WTC11 (cell line): Measurements from ENCODE around the gene MAOA. TPM values are rescaled to one million over a fixed set of nuclear protein-coding genes. Genes with fewer than 3 reads are reported as not detected.

Source experiments
- ATAC-seq: fragments of 200-7000 bp; cut with Tn5 transposase; 2 replicates; pipeline ENCODE4 v1.10.0; 2021; ENCODE audit warnings: mild to moderate bottlenecking, moderate library complexity
- CTCF ChIA-PET: fragments of 300-600 bp; sonication (Branson Sonifier 250); formaldehyde crosslinking; loops from one replicate; lab custom pipeline; 2021; ENCODE audit warnings: antibody characterized with exemption; lab: Charles Lee
- POLR2A ChIA-PET: fragments of 350-600 bp; sonication (Branson Sonifier 250); formaldehyde crosslinking; loops from one replicate; lab custom pipeline; 2021; ENCODE audit warnings: antibody characterized with exemption; lab: Charles Lee
- DNase-seq: peaks from one replicate; pipeline ENCODE4 v3.0.0; 2021; ENCODE audit warnings: low spot score
- H3K27ac Mint-ChIP-seq: 2 replicates; pipeline ENCODE4 v1.8.0; 2021; ENCODE audit warnings: mixed read lengths
- H3K27me3 Mint-ChIP-seq: 2 replicates; pipeline ENCODE4 v1.8.0; 2021; ENCODE audit warnings: low read depth, mild to moderate bottlenecking, moderate library complexity, mixed read lengths
- H3K36me3 Mint-ChIP-seq: 2 replicates; pipeline ENCODE4 v1.8.0; 2021; ENCODE audit warnings: mixed read lengths
- H3K4me1 Mint-ChIP-seq: 2 replicates; pipeline ENCODE4 v1.8.0; 2022; ENCODE audit warnings: mixed read lengths
- H3K4me3 Mint-ChIP-seq: 2 replicates; pipeline ENCODE4 v1.8.0; 2021; ENCODE audit warnings: mild to moderate bottlenecking, moderate library complexity, mixed read lengths
- H3K9me3 Mint-ChIP-seq: 2 replicates; pipeline ENCODE4 v1.8.0; 2021; ENCODE audit warnings: mixed read lengths
- AFF4 ChIP-seq: sonication (generic); formaldehyde crosslinking; IDR thresholded peaks from 2 replicates; pipeline ENCODE4 v1.8.1; 2023; ENCODE audit warnings: mild to moderate bottlenecking, missing genetic modification reagents, borderline replicate concordance
- ERG ChIP-seq: fragments of 250-450 bp; sonication (Bioruptor Pico); IDR thresholded peaks from 2 replicates; pipeline ENCODE4 v1.8.0; 2021; ENCODE audit warnings: mild to moderate bottlenecking
- KAT7 ChIP-seq: sonication (generic); formaldehyde crosslinking; IDR thresholded peaks from 2 replicates; pipeline ENCODE4 v1.8.1; 2023; ENCODE audit warnings: missing genetic modification reagents, mild to moderate bottlenecking, borderline replicate concordance
- NFATC4 ChIP-seq: fragments of 250-450 bp; sonication (Bioruptor Pico); IDR thresholded peaks from 2 replicates; pipeline ENCODE4 v1.9.0; 2021; ENCODE audit warnings: mild to moderate bottlenecking
- NFE2L1 ChIP-seq: sonication (generic); formaldehyde crosslinking; IDR thresholded peaks from 2 replicates; pipeline ENCODE4 v1.8.1; 2023; ENCODE audit warnings: missing genetic modification reagents
- NFYB ChIP-seq: sonication (generic); formaldehyde crosslinking; conservative IDR thresholded peaks from 2 replicates; pipeline ENCODE4 v1.8.0; 2022; ENCODE audit warnings: low read depth, missing genetic modification reagents
- TCF7 ChIP-seq: sonication (generic); formaldehyde crosslinking; IDR thresholded peaks from 2 replicates; pipeline ENCODE4 v1.8.0; 2022; ENCODE audit warnings: mild to moderate bottlenecking, low read depth, missing genetic modification reagents, moderate library complexity
- ZBTB21 ChIP-seq: sonication (generic); formaldehyde crosslinking; IDR thresholded peaks from 2 replicates; pipeline ENCODE4 v1.8.1; 2023; ENCODE audit warnings: mild to moderate bottlenecking, missing genetic modification reagents, borderline replicate concordance
- ZNF232 ChIP-seq: sonication (generic); formaldehyde crosslinking; IDR thresholded peaks from 2 replicates; pipeline ENCODE4 v1.8.0; 2022; ENCODE audit warnings: mild to moderate bottlenecking, missing genetic modification reagents
- ZNF281 ChIP-seq: sonication (generic); formaldehyde crosslinking; IDR thresholded peaks from 2 replicates; pipeline ENCODE4 v1.8.0; 2023; ENCODE audit warnings: mild to moderate bottlenecking, missing genetic modification reagents
- ZNF425 ChIP-seq: fragments of 250-450 bp; sonication (Bioruptor Pico); conservative IDR thresholded peaks from 2 replicates; pipeline ENCODE4 v1.9.0; 2021; ENCODE audit warnings: mild to moderate bottlenecking
- ZNF532 ChIP-seq: fragments of 250-450 bp; sonication (Bioruptor Pico); IDR thresholded peaks from 2 replicates; pipeline ENCODE4 v1.9.0; 2021; ENCODE audit warnings: mild to moderate bottlenecking, borderline replicate concordance
- total RNA-seq: library from RNA; stranded (reverse); gene quantifications from 3 replicates; pipeline ENCODE4 v1.2.3, GENCODE V29; 2021

The MAOA gene
- total RNA-seq, 1 experiment from 2014 or later, result 6.0 TPM

- TF ChIP-seq ZNF425 (CRISPR knock-in tag) (no peak), NFATC4 (CRISPR knock-in tag) (no peak), ZBTB21 (CRISPR knock-in tag) (no peak), ZNF532 (no peak), KAT7 (CRISPR knock-in tag) (no peak), ERG (no peak), ZNF281 (no peak), ZNF232 (CRISPR knock-in tag) (no peak), NFYB (CRISPR knock-in tag) (no peak)
These were observed 5.6 kb downstream of the MAOA start (continued) for GRCh38 chrX:43661521-43662240.

- no peak overlapping the region for H3K4me3 Mint-ChIP-seq
- no peaks in the 10 kb centered on the region for H3K9me3 Mint-ChIP-seq
- CTCF ChIA-PET, result no interaction called here
- DNase-seq (no peak), ATAC-seq (no peak)
- H3K36me3 Mint-ChIP-seq, result no peaks in the 10 kb centered on the region
- POLR2A ChIA-PET, result no interaction called here
- no peaks in the 10 kb centered on the region; the same call in 1 of the 2 replicates for H3K27me3 Mint-ChIP-seq
- no peak overlapping the region for H3K27ac Mint-ChIP-seq
- no peaks in the 10 kb centered on the region for H3K4me1 Mint-ChIP-seq
- TF ChIP-seq ZNF532 (no peak), TCF7 (CRISPR knock-in tag) (no peak), NFE2L1 (CRISPR knock-in tag) (no peak), AFF4 (CRISPR knock-in tag) (no peak)
These were observed 7.1 kb downstream of the MAOA start for GRCh38 chrX:43663173-43663572.
